Hepatocyte (in vitro differentiated cells): ENCODE data around the gene MLXIP.

Source experiments
- EZH2 ChIP-seq: fragments of 200-600 bp; sonication (generic); IDR thresholded peaks from 2 replicates; pipeline ENCODE4 v1.6.1; 2016; ENCODE audit warnings: antibody characterized with exemption, mild to moderate bottlenecking, borderline replicate concordance
- EZH2phosphoT487 ChIP-seq: fragments of 200-600 bp; sonication (generic); IDR thresholded peaks from one replicate; pipeline ENCODE4 v1.6.1; 2018; ENCODE audit warnings: antibody characterized with exemption, mild to moderate bottlenecking, low read depth, moderate library complexity; ENCODE audit not compliant: unreplicated experiment, severe bottlenecking
- TF ChIP-seq, protein P1 (sequence below): fragments of 200-600 bp; sonication (generic); IDR thresholded peaks from 2 replicates; pipeline ENCODE4 v1.5.1; 2016; ENCODE audit warnings: antibody characterized with exemption, mild to moderate bottlenecking; ENCODE audit not compliant: poor library complexity

DNA sequence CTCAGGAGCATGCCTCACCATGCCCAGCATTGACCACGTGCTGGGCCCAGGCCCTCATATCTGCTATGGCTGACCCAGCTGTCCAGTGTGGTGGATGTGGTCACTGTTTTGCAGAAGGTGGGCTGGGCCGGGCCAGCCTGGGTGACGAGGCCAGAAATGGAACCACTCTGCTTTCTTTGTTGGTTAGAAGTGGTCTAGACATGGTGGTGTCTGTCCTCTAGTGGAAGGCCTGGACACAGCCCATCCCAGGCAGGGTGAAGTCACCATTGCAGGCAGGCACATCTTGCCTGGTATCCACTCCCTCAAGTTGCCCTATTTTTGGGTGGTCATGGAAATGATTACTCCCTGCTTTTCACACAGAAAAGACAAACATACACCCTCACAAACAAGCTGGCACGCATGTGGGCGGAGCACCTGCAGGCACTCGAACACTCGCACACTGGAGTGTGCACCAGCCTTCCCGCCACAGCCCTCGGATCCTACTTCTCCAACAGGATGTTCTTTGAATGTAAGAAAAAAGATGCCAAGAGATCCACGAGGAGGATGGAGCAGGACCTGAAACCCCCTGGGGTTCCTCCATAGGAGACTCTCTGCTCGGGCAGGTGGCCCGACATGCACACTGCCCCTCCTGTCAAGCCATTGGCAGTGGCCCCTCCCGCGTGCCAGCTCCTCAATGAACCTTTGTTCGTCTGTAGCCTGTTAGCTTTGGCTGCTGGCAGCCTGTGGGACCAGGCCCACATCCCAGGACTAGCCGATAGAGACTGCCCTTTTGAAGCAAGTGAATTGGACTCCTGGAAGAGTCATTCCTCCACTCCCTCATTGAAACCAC is 38.4 kb downstream of the MLXIP start:
- no peak for TF ChIP-seq EZH2
- TF ChIP-seq, protein P1, sequence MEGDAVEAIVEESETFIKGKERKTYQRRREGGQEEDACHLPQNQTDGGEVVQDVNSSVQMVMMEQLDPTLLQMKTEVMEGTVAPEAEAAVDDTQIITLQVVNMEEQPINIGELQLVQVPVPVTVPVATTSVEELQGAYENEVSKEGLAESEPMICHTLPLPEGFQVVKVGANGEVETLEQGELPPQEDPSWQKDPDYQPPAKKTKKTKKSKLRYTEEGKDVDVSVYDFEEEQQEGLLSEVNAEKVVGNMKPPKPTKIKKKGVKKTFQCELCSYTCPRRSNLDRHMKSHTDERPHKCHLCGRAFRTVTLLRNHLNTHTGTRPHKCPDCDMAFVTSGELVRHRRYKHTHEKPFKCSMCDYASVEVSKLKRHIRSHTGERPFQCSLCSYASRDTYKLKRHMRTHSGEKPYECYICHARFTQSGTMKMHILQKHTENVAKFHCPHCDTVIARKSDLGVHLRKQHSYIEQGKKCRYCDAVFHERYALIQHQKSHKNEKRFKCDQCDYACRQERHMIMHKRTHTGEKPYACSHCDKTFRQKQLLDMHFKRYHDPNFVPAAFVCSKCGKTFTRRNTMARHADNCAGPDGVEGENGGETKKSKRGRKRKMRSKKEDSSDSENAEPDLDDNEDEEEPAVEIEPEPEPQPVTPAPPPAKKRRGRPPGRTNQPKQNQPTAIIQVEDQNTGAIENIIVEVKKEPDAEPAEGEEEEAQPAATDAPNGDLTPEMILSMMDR, result no peak
- no peak for TF ChIP-seq EZH2phosphoT487
